Measurements from ENCODE around the gene TMEM178B.

TMEM178B gene

GRCh38 chr7:141515941-141516340, 442.1 kb downstream of the TMEM178B start:
- no peak for DNase-seq (ENCODE audit: low read depth in 2 of 3, low spot score in 2 of 3)

GRCh38 chr7:141519623-141520022, 445.8 kb downstream of the TMEM178B start:
- no peak for DNase-seq (ENCODE audit: low read depth in 2 of 3, low spot score in 2 of 3)

- DNase-seq (ENCODE audit: low read depth in 2 of 3, low spot score in 2 of 3): no peak
Observed at GRCh38 chr7:141522657-141523342, 448.9 kb downstream of the TMEM178B start.

GRCh38 chr7:141525973-141526514, 452.2 kb downstream of the TMEM178B start:
- no peak for DNase-seq (ENCODE audit: low read depth in 2 of 3, low spot score in 2 of 3)

GRCh38 chr7:141527076-141527475, 453.2 kb downstream of the TMEM178B start:
- no peak for DNase-seq (ENCODE audit: low read depth in 2 of 3, low spot score in 2 of 3)

GRCh38 chr7:141528399-141528798, 454.5 kb downstream of the TMEM178B start:
- DNase-seq (ENCODE audit: low read depth in 2 of 3, low spot score in 2 of 3): no peak

All from activated CD8-positive, alpha-beta memory T cell treated with anti-CD3 and anti-CD28 coated beads for 48 hours (primary cell).